Uterus (tissue), 4 donors: ENCODE data around the gene AMN. TPM values are rescaled to one million over a fixed set of nuclear protein-coding genes. Genes with fewer than 3 reads are reported as not detected.

Experiments
- DNase-seq, 2 donors: peaks; one replicate each; pipeline ENCODE4 v3.0.0-alpha.2; 2019 to 2020
- H3K27ac ChIP-seq, 2 donors: fragments of 200-600 bp; sonication (generic); 1 replicate in 1 of 2; 2 replicates in 1 of 2; pipeline ENCODE4 v1.5.1; 2016 to 2018
- H3K27me3 ChIP-seq, 2 donors: fragments of 200-600 bp; sonication (generic); one replicate each; pipeline ENCODE4 v1.5.1; 2018 to 2019; ENCODE audit warnings: control low read depth in 1 of 2
- H3K36me3 ChIP-seq, 2 donors: fragments of 200-600 bp; sonication (generic); one replicate each; pipeline ENCODE4 v1.5.1; 2019; ENCODE audit warnings: control low read depth in 1 of 2
- H3K4me1 ChIP-seq, 2 donors: fragments of 200-600 bp; sonication (generic); one replicate each; pipeline ENCODE4 v1.5.1; 2018 to 2019; ENCODE audit warnings: control low read depth in 1 of 2
- H3K4me3 ChIP-seq, 2 donors: fragments of 200-600 bp; sonication (generic); 1 replicate in 1 of 2; 2 replicates in 1 of 2; pipeline ENCODE4 v1.5.1; 2018 to 2019; ENCODE audit warnings: mild to moderate bottlenecking in 1 of 2
- H3K9me3 ChIP-seq, 2 donors: fragments of 200-600 bp; sonication (generic); one replicate each; pipeline ENCODE4 v1.5.1; 2019; ENCODE audit warnings: control low read depth in 1 of 2
- CTCF ChIP-seq, 4 experiments: fragments of 200-600 bp in 2 of 4; fragments of 450-650 bp in 2 of 4; sonication (generic) in 2 of 4; IDR thresholded peaks; one replicate each; pipeline ENCODE4 v1.5.1; 2016 to 2019; ENCODE audit warnings: antibody characterized with exemption in 4 of 4, mild to moderate bottlenecking in 2 of 4, moderate library complexity in 1 of 4
- POLR2A ChIP-seq, 2 donors: fragments of 450-650 bp; IDR thresholded peaks; one replicate each; pipeline ENCODE4 v1.6.1; 2016; ENCODE audit warnings: antibody characterized with exemption in 2 of 2, mild to moderate bottlenecking in 1 of 2, moderate library complexity in 1 of 2
- intact Hi-C: fragments of 100-400 bp; cut with DNase I; formaldehyde crosslinking; loops from one replicate; pipeline ENCODE4 v1.15.1; 2023; ENCODE audit warnings: low total_unique reads
- total RNA-seq, 4 donors: library from RNA; depleted of rRNA in 3 of 4; stranded (reverse); fragments of >200 nt in 3 of 4; gene quantifications; one replicate each; pipeline versions ENCODE4 v1.1.0 to v1.2.4, GENCODE V29; 2014 to 2023
- donor health status: DM: yes; HTN: yes; CAD: no.

Gene AMN
- total RNA-seq, 4 donors from 2014 or later = 0.69 to 2.9 TPM; not detected in 2

GRCh38 chr14:102913341-102914211, 8.9 kb upstream of the AMN start:
- Histone ChIP-seq H3K9me3 (no peaks in the 10 kb centered on the region), H3K4me3 (no peak overlapping the region), H3K4me1 (no peaks in the 10 kb centered on the region), H3K27ac (no peak overlapping the region), H3K27me3 (no peaks in the 10 kb centered on the region), H3K36me3 (no peaks in the 10 kb centered on the region)
- intact Hi-C loops = no loop called here
- TF ChIP-seq POLR2A (IDR thresholded peaks at IDR 0.05) = no peak
- no peak for DNase-seq

GRCh38 chr14:102914474-102915291, 7.8 kb upstream of the AMN start:
- no peak for TF ChIP-seq CTCF (IDR thresholded peaks at IDR 0.05)
- TF ChIP-seq POLR2A (IDR thresholded peaks at IDR 0.05) = no peak
- Histone ChIP-seq H3K27me3 (no peaks in the 10 kb centered on the region), H3K27ac (no peak overlapping the region), H3K4me1 (no peaks in the 10 kb centered on the region), H3K36me3 (no peaks in the 10 kb centered on the region), H3K4me3 (no peak overlapping the region), H3K9me3 (no peaks in the 10 kb centered on the region)
- no peak for DNase-seq
- intact Hi-C loops = no loop called here

- no peak overlapping the region for H3K27ac ChIP-seq
- no peak for DNase-seq
- TF ChIP-seq POLR2A (IDR thresholded peaks at IDR 0.05) = no peak
- TF ChIP-seq CTCF (IDR thresholded peaks at IDR 0.05) = no peak
- no peaks in the 10 kb centered on the region for H3K9me3 ChIP-seq
- H3K27me3 ChIP-seq = no peaks in the 10 kb centered on the region
- intact Hi-C loops = no loop called here
- no peaks in the 10 kb centered on the region for H3K36me3 ChIP-seq
- no peaks in the 10 kb centered on the region for H3K4me1 ChIP-seq
- H3K4me3 ChIP-seq = no peak overlapping the region
Measured at GRCh38 chr14:102915292-102916110, 7.0 kb upstream of the AMN start.

GRCh38 chr14:102916347-102917055, 6.0 kb upstream of the AMN start:
- intact Hi-C loops = no loop called here
- Histone ChIP-seq H3K27ac (no peak overlapping the region), H3K27me3 (no peaks in the 10 kb centered on the region), H3K4me1 (no peaks in the 10 kb centered on the region), H3K36me3 (no peaks in the 10 kb centered on the region), H3K4me3 (no peak overlapping the region), H3K9me3 (no peaks in the 10 kb centered on the region)
- no peak for DNase-seq
- TF ChIP-seq CTCF (IDR thresholded peaks at IDR 0.05) = no peak

- DNase-seq = no peak
- H3K27ac ChIP-seq = no peak overlapping the region
- H3K36me3 ChIP-seq = no peaks in the 10 kb centered on the region
- H3K4me1 ChIP-seq = no peaks in the 10 kb centered on the region
- H3K4me3 ChIP-seq = no peak overlapping the region
- TF ChIP-seq CTCF (IDR thresholded peaks at IDR 0.05) (no peak), POLR2A (IDR thresholded peaks at IDR 0.05) (no peak)
- intact Hi-C loops = no loop called here
- H3K9me3 ChIP-seq = no peaks in the 10 kb centered on the region
- no peaks in the 10 kb centered on the region for H3K27me3 ChIP-seq
Measured at GRCh38 chr14:102917056-102917385, 5.4 kb upstream of the AMN start.
